Urothelium cell line (cell line): ENCODE data around the gene RNF144A.

Experiments
- DNase-seq: peaks from one replicate; pipeline ENCODE4 v3.0.0; 2011; ENCODE audit warnings: low spot score, mixed read lengths
- FAIRE-seq: peaks from 2 replicates; lab custom pipeline; 2011; peaks lifted over from hg19 to GRCh38; lab: Jason Lieb, UNC

RNF144A gene

GRCh38 chr2:6968319-6969100 lies 51.3 kb downstream of the RNF144A start:
- FAIRE-seq = no peak
- no peak for DNase-seq

GRCh38 chr2:6970551-6970950 lies 53.3 kb downstream of the RNF144A start:
- FAIRE-seq (no peak), DNase-seq (no peak)

- no peak for FAIRE-seq
- no peak for DNase-seq
These were observed 53.8 kb downstream of the RNF144A start for GRCh38 chr2:6970976-6971480.

- DNase-seq (no peak), FAIRE-seq (no peak)
These were observed 54.3 kb downstream of the RNF144A start for GRCh38 chr2:6971502-6971901.

- FAIRE-seq (no peak), DNase-seq (no peak)
These were observed 55.0 kb downstream of the RNF144A start for GRCh38 chr2:6972067-6972710.

GRCh38 chr2:6973895-6974545 lies 56.8 kb downstream of the RNF144A start:
- no peak for FAIRE-seq

GRCh38 chr2:6975988-6976387 lies 58.8 kb downstream of the RNF144A start:
- FAIRE-seq = no peak

More at GRCh38 chr2:6973895-6974545, 56.8 kb downstream of the RNF144A start:
- no peak for DNase-seq

GRCh38 chr2:6977113-6977741 lies 60.0 kb downstream of the RNF144A start:
- FAIRE-seq (no peak), DNase-seq (no peak)

More at GRCh38 chr2:6975988-6976387, 58.8 kb downstream of the RNF144A start:
- DNase-seq = peak; percentile 11

GRCh38 chr2:6977786-6978185 lies 60.6 kb downstream of the RNF144A start:
- no peak for DNase-seq
- FAIRE-seq = no peak

GRCh38 chr2:6978991-6979390 lies 61.8 kb downstream of the RNF144A start:
- FAIRE-seq (no peak), DNase-seq (no peak)

- FAIRE-seq = no peak
These were observed 65.2 kb downstream of the RNF144A start for GRCh38 chr2:6982449-6982848.

GRCh38 chr2:6982934-6983589 lies 65.8 kb downstream of the RNF144A start:
- FAIRE-seq (no peak), DNase-seq (no peak)

More at GRCh38 chr2:6982449-6982848, 65.2 kb downstream of the RNF144A start:
- no peak for DNase-seq

GRCh38 chr2:6986301-6986911 lies 69.2 kb downstream of the RNF144A start:
- FAIRE-seq (no peak), DNase-seq (no peak)

- no peak for DNase-seq
- no peak for FAIRE-seq
These were observed 69.7 kb downstream of the RNF144A start for GRCh38 chr2:6986912-6987361.

GRCh38 chr2:6990871-6991270 lies 73.7 kb downstream of the RNF144A start:
- DNase-seq = no peak
- no peak for FAIRE-seq

- DNase-seq (no peak), FAIRE-seq (no peak)
These were observed 75.6 kb downstream of the RNF144A start for GRCh38 chr2:6992794-6993228.

- FAIRE-seq (no peak), DNase-seq (no peak)
These were observed 76.0 kb downstream of the RNF144A start for GRCh38 chr2:6993229-6993640.

- no peak for DNase-seq
- no peak for FAIRE-seq
These were observed 76.7 kb downstream of the RNF144A start for GRCh38 chr2:6993936-6994335.

- DNase-seq (no peak), FAIRE-seq (no peak)
These were observed 77.4 kb downstream of the RNF144A start for GRCh38 chr2:6994536-6995128.
